ENCODE results near the gene AGPAT2.

Gene AGPAT2

GRCh38 chr9:136671646-136672430 is 15.4 kb downstream of the AGPAT2 start:
- DNase-seq = no peak

DNA sequence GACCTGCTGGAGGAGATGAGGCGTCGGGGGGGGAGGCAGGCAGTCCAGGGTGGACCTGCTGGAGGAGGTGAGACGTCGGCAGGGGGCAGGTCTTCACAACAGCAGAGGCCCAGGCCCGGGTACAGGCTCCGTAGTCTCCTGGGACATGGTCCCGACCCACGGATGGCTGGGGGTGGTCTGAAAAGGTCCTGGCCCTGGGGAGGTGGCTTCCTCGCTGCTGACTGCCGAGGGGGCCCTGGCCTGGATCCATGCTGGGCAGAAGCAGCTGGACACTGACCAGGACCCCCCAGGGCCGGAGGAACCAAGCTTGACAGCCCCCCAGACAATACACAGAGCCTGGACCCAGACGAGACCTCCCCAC is 16.0 kb downstream of the AGPAT2 start:
- no peak for DNase-seq

DNA sequence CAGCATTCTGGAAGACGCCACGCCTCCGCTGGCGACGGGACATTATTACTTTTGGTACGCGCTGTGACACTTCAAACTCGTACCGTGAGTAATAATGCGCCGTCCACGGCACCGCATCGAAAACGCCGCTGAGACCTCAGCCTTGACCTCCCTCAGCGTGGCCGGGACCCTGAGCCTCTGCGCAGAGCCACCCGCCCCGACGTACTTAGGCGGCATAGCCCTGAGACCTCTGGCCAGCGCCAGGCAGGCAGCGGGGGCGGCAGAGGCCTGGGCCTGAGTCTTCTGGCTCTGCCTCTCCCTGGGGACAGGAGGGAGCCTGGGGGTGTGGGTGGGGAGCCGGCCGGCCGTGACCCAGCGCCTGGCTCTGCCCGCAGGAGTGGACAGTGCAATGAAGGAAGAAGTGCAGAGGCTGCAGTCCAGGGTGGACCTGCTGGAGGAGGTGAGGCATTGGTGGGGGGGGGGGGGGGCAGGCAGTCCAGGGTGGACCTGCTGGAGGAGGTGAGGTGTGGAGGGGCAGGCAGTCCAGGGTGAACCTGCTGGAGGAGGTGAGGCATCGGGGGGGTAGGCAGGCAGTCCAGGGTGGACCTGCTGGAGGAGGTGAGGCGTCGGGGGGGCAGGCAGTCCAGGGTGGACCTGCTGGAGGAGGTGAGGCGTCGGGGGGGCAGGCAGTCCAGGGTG is 16.5 kb downstream of the AGPAT2 start:
- DNase-seq = no peak

GRCh38 chr9:136669791-136670464 is 17.3 kb downstream of the AGPAT2 start:
- DNase-seq = no peak

DNA sequence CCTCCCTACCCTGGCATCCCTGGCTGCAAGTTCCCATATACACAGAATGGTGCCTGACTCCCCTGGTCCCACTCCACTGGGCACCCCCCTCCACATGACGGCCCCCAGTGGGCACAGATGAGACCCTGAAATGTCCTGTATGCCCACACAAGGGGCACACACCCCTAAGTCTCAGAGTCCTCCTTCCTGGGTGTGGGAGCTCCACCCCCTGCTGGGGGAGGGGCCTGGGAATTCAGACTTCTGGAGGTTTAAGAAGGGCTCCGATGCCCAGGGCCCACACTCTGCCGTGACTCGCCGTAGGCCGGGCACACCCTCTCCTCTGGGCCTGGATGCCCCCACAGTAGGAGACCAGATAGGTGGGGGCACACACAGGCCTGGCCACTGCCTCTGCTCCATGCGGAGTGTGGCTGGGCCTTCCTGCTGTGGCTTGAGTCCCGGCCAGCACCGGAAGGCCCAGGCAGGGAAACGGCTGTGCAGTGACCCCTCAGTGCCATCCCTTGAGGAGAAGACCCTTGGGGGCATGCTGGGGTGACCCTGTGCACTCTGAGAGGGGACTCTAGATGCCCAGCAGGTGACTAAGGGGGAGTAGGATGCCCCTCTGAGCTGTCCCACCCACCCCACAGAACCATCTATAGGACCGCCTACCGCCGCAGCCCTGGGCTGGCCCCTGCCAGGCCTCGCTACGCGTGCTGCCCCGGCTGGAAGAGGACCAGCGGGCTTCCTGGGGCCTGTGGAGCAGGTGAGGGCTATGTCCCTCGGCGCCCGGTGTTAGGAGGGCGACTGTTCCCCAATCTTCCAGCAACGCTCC is 18.1 kb downstream of the AGPAT2 start:
- DNase-seq = no peak

DNA sequence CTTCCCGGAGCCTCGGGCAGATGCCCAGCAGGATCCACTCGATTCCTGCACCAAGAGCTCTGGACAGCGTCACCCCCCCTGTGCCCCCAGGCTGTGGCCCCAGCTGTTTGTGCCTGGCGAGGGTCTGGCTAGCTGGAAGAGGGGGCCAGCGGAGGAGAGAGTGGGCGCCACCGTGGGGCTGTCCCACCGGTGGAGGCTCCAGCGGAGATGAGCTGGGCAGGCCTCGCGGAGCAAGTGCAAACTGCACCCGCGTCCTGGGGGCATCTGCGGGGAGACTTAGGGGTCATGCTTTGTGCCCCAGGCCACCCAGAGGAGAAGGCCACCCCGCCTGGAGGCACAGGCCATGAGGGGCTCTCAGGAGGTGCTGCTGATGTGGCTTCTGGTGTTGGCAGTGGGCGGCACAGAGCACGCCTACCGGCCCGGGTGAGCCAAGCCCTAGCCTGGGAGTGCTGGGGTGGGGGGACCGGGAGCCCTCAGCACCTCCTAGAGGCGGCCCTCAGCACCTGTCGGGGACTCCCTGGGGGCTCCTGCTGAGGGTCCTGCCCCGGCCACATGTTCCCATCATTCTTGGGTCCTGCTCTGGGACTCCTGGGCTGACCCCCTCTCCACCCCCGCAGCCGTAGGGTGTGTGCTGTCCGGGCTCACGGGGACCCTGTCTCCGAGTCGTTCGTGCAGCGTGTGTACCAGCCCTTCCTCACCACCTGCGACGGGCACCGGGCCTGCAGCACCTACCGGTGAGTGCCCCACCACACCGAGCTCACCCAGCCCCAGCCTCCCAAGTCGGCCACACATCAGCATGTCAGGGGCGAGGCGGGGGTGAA is 19.1 kb downstream of the AGPAT2 start:
- no peak for DNase-seq

GRCh38 chr9:136667214-136667939 is 19.9 kb downstream of the AGPAT2 start:
- no peak for DNase-seq

DNA sequence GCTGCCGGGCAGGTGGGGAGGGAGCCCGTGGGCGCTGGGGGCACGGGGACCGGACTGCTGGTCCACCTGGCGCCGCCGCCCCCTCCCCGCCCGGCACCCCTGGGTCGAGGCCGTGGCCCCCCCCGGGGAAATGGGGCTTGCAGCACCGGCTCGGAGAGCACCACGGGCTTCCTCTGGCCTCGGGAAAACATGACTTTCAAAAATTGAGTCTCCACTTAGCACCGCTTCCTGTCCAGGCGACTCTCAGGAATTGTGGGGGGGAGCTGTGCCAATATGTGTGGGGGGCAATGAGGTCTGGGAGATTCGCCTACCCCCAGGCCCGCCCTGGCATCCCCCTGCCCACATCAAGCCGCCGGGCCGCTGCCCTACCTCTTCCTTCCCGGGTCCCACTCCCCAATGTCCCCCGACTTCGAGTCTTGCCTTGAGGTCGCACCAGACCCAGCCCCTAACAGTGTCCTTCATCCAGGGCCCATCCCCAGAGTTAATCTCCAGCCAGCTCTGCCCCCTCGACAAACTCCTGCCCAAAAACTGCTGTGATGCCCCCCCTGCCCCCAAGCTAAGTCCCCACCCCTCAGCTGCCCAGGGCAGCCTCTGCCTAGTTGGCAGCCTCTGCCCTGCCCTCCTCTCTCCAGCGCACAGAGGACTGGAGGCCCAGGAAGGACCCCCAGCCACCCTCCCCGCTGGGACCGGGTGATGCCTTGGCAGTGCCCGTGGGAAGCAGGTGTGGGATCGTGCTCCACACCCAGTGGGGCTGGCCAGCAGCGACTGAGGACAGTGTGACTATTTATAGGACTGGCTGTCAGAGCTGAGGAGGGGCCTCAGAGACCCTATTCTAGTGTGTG is 20.7 kb downstream of the AGPAT2 start:
- no peak for DNase-seq

DNA sequence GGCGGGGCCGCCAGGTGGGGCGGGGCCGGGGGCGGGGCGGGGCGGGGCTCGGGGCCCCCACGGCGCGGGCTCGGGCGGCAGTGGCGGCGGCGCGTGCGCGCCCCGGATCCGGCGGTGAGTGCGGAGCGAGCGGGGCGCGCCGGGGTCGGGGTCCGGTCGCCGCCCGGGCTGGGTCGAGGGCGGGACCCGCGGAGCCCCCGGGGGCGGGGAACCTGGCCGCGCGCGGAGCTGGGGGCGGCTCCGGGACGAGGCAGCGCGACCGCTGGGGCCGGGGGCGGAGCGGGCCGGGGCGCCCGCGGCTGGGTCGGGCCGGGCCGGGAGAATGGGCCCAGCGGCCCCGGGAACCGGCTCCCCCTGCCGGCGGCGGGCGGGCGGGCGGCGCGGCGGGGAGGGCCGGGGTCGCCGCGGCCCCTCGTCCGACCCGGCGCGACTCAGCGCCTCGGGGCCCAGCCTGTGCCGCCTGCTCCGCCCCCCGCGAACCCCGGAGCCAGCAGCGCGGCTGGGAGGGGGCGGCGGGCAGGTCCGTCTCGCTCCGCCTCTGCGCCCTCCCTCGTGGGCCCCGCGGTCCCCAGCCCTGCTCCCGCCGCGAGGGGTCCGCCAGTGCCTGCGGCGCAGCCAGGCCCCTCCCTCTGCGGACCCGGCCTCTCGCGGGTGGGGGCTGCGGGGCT is 21.4 kb downstream of the AGPAT2 start:
- DNase-seq = no peak

- no peak for DNase-seq
Observed at GRCh38 chr9:136665111-136665703, 22.1 kb downstream of the AGPAT2 start.

DNA sequence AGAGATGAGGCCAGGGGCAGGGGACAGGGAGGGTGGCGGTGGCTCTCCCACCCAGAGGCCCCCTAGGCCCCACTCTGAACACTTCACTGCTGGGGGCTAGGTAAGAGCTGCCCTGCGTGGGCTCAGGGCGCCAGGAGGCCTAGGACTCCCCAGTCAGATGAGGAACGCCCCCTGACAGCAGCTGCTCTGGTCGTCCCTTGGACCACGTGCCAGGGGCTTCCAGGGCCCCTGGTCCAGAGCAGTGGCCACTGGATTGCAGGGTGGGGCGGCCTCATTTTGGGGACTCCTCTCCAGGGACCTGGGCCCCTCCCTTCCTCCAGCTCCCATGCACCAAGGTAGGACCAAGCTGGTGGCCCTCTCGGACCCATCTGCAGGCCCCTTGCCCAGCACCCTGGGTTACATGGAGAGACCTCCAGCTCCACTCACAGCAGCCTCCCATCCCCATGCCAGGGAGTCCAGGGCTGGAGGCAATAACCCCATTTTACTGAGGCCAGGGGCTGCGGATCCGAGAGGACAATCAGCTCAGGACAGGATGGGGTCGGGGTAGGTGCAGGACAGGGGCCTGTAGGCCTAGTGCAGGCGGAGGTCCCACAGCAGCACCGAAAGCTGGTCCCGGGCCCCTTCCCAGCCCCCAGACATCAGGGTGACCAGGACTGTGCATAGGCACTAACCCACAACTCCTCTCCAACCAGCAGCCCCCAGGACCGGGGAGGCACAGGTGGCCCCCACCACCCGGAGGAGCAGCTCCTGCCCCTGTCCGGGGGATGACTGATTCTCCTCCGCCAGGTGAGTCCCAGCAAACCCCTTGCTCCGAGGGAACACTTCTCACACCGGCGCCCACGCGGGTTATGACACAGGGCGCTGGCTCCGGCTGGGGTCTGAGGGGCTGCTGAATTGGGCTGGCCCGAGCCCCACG is 23.0 kb downstream of the AGPAT2 start:
- no peak for DNase-seq

GRCh38 chr9:136662656-136663581 is 24.3 kb downstream of the AGPAT2 start, which contains the start of gene EGFL7:
Gene EGFL7, plus strand, starts transcription at chr9:136662916. Its CDS starts 5,367 bp downstream, at chr9:136668283.
- no peak for DNase-seq

- no peak for DNase-seq
Observed at GRCh38 chr9:136662326-136662655, 25.0 kb downstream of the AGPAT2 start.

DNA sequence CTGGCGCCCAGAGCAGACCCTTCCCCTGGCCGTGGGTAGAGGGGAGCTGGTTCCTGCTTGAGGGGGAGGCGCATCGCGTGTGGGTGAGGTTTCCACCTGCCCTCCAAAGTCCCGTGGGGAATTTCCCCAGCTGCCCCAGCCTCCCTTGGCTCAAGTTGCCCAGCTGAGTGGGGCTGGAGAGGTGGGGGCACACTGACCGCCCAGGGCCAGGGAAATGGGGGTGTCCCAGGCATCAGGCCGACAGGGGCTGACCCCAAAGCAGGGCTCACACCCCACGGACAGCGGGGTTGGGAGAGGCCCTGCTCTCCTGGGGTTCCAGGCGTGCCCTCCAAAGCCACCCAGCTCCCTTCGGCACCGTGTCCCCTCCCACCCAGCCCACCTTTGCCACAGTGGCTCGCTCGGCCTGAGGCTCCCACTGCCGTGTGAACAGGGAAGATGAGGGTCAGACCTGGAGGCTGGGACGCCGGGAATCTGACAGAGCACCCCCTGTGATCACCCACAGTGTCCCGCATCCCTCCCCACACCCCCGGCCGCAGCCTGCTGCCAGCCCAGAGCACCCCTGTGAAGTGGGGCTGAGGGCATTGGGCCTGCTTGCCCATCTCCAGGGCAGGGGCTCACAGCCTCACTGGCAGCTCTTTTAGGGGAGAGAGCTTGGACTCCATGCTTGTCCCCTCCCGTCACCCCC is 25.5 kb downstream of the AGPAT2 start:
- no peak for DNase-seq

GRCh38 chr9:136660971-136661550 is 26.2 kb downstream of the AGPAT2 start:
- no peak for DNase-seq

Measured in NCI-H446 (cell line).